Stimulated activated CD4-positive, alpha-beta T cell treated with anti-CD3 and anti-CD28 coated beads, Interleukin-4, amount 100 ng/mL, for 24 hours (primary cell): ENCODE results near the gene ZBTB24.

Experiments used
- DNase-seq: peaks from one replicate; pipeline ENCODE4 v3.0.0-alpha.2; 2020

ZBTB24 gene

GRCh38 chr6:109498052-109498451 is 15.0 kb upstream of the ZBTB24 start:
- DNase-seq: no peak

GRCh38 chr6:109496036-109496772 is 13.2 kb upstream of the ZBTB24 start:
- DNase-seq: no peak

- DNase-seq: no peak
Measured at GRCh38 chr6:109493865-109494264, 10.8 kb upstream of the ZBTB24 start.

GRCh38 chr6:109491207-109491938 is 8.4 kb upstream of the ZBTB24 start:
- no peak for DNase-seq

- no peak for DNase-seq
Measured at GRCh38 chr6:109490713-109491112, 7.7 kb upstream of the ZBTB24 start.

GRCh38 chr6:109488001-109488400 is 5.0 kb upstream of the ZBTB24 start:
- DNase-seq: no peak

- no peak for DNase-seq
Measured at GRCh38 chr6:109486068-109486467, 3.0 kb upstream of the ZBTB24 start.

- DNase-seq: no peak
Measured at GRCh38 chr6:109485266-109485935, 2.4 kb upstream of the ZBTB24 start.

GRCh38 chr6:109484122-109484521 is 1.1 kb upstream of the ZBTB24 start:
- DNase-seq: no peak

GRCh38 chr6:109483735-109484057 is 677 bp upstream of the ZBTB24 start:
- DNase-seq: no peak

GRCh38 chr6:109480993-109481480 is 2.0 kb downstream of the ZBTB24 start:
- DNase-seq: no peak

GRCh38 chr6:109478841-109479624 is 4.0 kb downstream of the ZBTB24 start:
- peak; percentile 40 for DNase-seq

- DNase-seq: no peak
Measured at GRCh38 chr6:109478222-109478805, 4.7 kb downstream of the ZBTB24 start.

GRCh38 chr6:109477725-109478124 is 5.3 kb downstream of the ZBTB24 start:
- no peak for DNase-seq

- DNase-seq: no peak
Measured at GRCh38 chr6:109477184-109477583, 5.8 kb downstream of the ZBTB24 start.

- no peak for DNase-seq
Measured at GRCh38 chr6:109475625-109476024, 7.4 kb downstream of the ZBTB24 start.

- DNase-seq: no peak
Measured at GRCh38 chr6:109474995-109475394, 8.0 kb downstream of the ZBTB24 start.

GRCh38 chr6:109473120-109473519 is 9.9 kb downstream of the ZBTB24 start:
- no peak for DNase-seq

- no peak for DNase-seq
Measured at GRCh38 chr6:109472132-109472995, 10.7 kb downstream of the ZBTB24 start.

- DNase-seq: no peak
Measured at GRCh38 chr6:109471105-109471810, 11.8 kb downstream of the ZBTB24 start.

GRCh38 chr6:109469591-109470189 is 13.3 kb downstream of the ZBTB24 start:
- DNase-seq: no peak
